NCI-H2171 treated with DMSO at 0.1 percent for 48 hours (cell line): ENCODE results near the gene FBL.

Source experiments
- DNase-seq: peaks from one replicate; lab custom pipeline; 2025; lab: John Stamatoyannopoulos, UW

Gene FBL

GRCh38 chr19:39788244-39788643 lies 57.9 kb downstream of the FBL start:
- DNase-seq, result no peak
